ENCODE data around the gene LRRC18. TPM values are rescaled to one million over a fixed set of nuclear protein-coding genes. Genes with fewer than 3 reads are reported as not detected.

LRRC18 gene
- total and polyA plus RNA-seq, 10 of the 15 experiments (the other 5 are each of a cell fraction or from before 2014, with no cell fraction given): 0.16 to 0.47 (median 0.24) TPM; not detected in 6

- TF ChIP-seq RELA (IDR thresholded peaks at IDR 0.05; ENCODE audit: borderline replicate concordance, partially characterized antibody): no peak
- TF ChIP-seq CBX5 (IDR thresholded peaks at IDR 0.05; ENCODE audit: low read depth): no peak
- no peak for TF ChIP-seq EGR1 (IDR thresholded peaks at IDR 0.05; ENCODE audit: borderline replicate concordance in 1 of 2, low read depth in 2 of 2, low read length in 2 of 2)
- no peak for TF ChIP-seq TCF3 (IDR thresholded peaks at IDR 0.05; ENCODE audit: borderline replicate concordance, insufficient read depth, low read depth, low read length)
- TF ChIP-seq HCFC1 (IDR thresholded peaks at IDR 0.05; ENCODE audit: low read length): no peak
- no peak for TF ChIP-seq PAX5 (IDR thresholded peaks at IDR 0.05; ENCODE audit: borderline replicate concordance, low read depth, low read length)
- no peak for TF ChIP-seq ZSCAN29 (IDR thresholded peaks at IDR 0.05)
- no peak for TF ChIP-seq BRCA1 (IDR thresholded peaks at IDR 0.05; ENCODE audit: low read depth, low read length)
- TF ChIP-seq ZBTB4 (CRISPR knock-in tag; IDR thresholded peaks at IDR 0.05): no peak
Observed at GRCh38 chr10:48899781-48900180, 39.9 kb downstream of the LRRC18 start (continued).

GRCh38 chr10:48898426-48898825 lies 41.2 kb downstream of the LRRC18 start:
- Histone ChIP-seq H3K4me2 (ENCODE audit: control insufficient read depth, insufficient read depth) (no peak overlapping the region), H3K36me3 (ENCODE audit: control insufficient read depth in 2 of 2, insufficient read depth in 2 of 2, low read length in 1 of 2) (peaks cover 21 to 29% of the 10 kb centered on the region in 2 experiments), H3K27me3 (replicated peaks in 1 of 2; ENCODE audit: control insufficient read depth in 2 of 2, insufficient read depth in 2 of 2, low read length in 1 of 2) (no peaks in the 10 kb centered on the region), H3K9me3 (replicated peaks; ENCODE audit: control insufficient read depth, insufficient read depth, low read length) (no peaks in the 10 kb centered on the region), H3K4me1 (ENCODE audit: control insufficient read depth, insufficient read depth, low read length) (no peaks in the 10 kb centered on the region), H4K20me1 (ENCODE audit: control insufficient read depth, insufficient read depth) (no peaks in the 10 kb centered on the region), H3K9ac (ENCODE audit: control insufficient read depth, insufficient read depth, low read length) (no peak overlapping the region), H3K4me3 (no peak overlapping the region), H3K27ac (ENCODE audit: control insufficient read depth, insufficient read depth) (no peak overlapping the region), H3K79me2 (ENCODE audit: control insufficient read depth, insufficient read depth, low read length) (no peaks in the 10 kb centered on the region), H2AFZ (ENCODE audit: control insufficient read depth, low read depth, low read length) (no peak overlapping the region)
- peak; percentile 51; the same call in 2 of the 3 replicates for ATAC-seq
- POLR2A ChIA-PET: no interaction called here
- CTCF ChIA-PET: interaction anchor here (1.0 to 1.5 kb wide), 2 partner anchors 234 to 240 kb away, joined by 3 to 5 read pairs; no protein-coding TSS in a partner anchor
- intact Hi-C loops (cut with micrococcal nuclease; ENCODE audit: unreplicated experiment) (no loop called here), in situ Hi-C loops (cut with MboI) (no loop called here)
- DNase-seq (ENCODE audit: low read depth, low spot score): no peak
- RAD21 ChIA-PET (ENCODE audit: unreplicated experiment): no interaction called here
- SMC1A ChIA-PET (ENCODE audit: uncharacterized antibody, unreplicated experiment): interaction anchor here (1.0 kb wide), 1 partner anchor 17 kb away, joined by 3 read pairs; no protein-coding TSS in a partner anchor
- 92% methylated on average over 1 of the region's 1 CpG for WGBS (ENCODE audit: insufficient coverage, insufficient replicate concordance, low lambda C conversion rate, missing lambda C conversion rate)
- no TSS peak for BruUV-seq (replicated peaks)
- no peak for FAIRE-seq
- no peak for TF ChIP-seq NBN (IDR thresholded peaks at IDR 0.05)
- no peak for TF ChIP-seq CHD4 (IDR thresholded peaks at IDR 0.05)
- TF ChIP-seq SMC3 (IDR thresholded peaks at IDR 0.05; ENCODE audit: borderline replicate concordance, low read length): no peak
- no peak for TF ChIP-seq PRDM15 (CRISPR knock-in tag; IDR thresholded peaks at IDR 0.05)
- no peak for TF ChIP-seq TBL1XR1 (IDR thresholded peaks at IDR 0.05; ENCODE audit: low read depth, low read length)
- no peak for TF ChIP-seq PBX3 (IDR thresholded peaks at IDR 0.05; ENCODE audit: insufficient replicate concordance, low read depth, low read length)
- TF ChIP-seq RUNX3 (IDR thresholded peaks at IDR 0.05; ENCODE audit: low read length): no peak
